Measurements from ENCODE around the gene SEMA3E.
"Not testable (repeated sequence)": the region's sequence is repeated elsewhere in the genome, so short reads cannot be mapped to it uniquely, and the experiment has no call there.

The SEMA3E gene

GRCh38 chr7:83466956-83467355, 182.0 kb downstream of the SEMA3E start:
- no peak for DNase-seq (ENCODE audit: insufficient read length, low spot score)
- FAIRE-seq, result no peak
- TF ChIP-seq TAF1 (IDR thresholded peaks at IDR 0.05; ENCODE audit: low read depth, low read length) (no peak), SPI1 (IDR thresholded peaks at IDR 0.05; ENCODE audit: low read depth, low read length) (no peak), POLR2A (IDR thresholded peaks at IDR 0.05; ENCODE audit: low read depth, low read length) (no peak), POU2F2 (IDR thresholded peaks at IDR 0.05; ENCODE audit: low read depth, low read length) (no peak), PAX5 (IDR thresholded peaks at IDR 0.05; ENCODE audit: insufficient read depth, low read length, severe bottlenecking) (no peak), POLR2AphosphoS5 (IDR thresholded peaks at IDR 0.05; ENCODE audit: low read depth, low read length) (no peak)

GRCh38 chr7:83466187-83466923, 182.6 kb downstream of the SEMA3E start:
- no peak for DNase-seq (ENCODE audit: insufficient read length, low spot score)
- no peak for TF ChIP-seq TAF1 (IDR thresholded peaks at IDR 0.05; ENCODE audit: low read depth, low read length)
- TF ChIP-seq POLR2A (IDR thresholded peaks at IDR 0.05; ENCODE audit: low read depth, low read length), result no peak
- TF ChIP-seq PAX5 (IDR thresholded peaks at IDR 0.05; ENCODE audit: insufficient read depth, low read length, severe bottlenecking), result no peak
- TF ChIP-seq POLR2AphosphoS5 (IDR thresholded peaks at IDR 0.05; ENCODE audit: low read depth, low read length), result no peak
- no peak for TF ChIP-seq SPI1 (IDR thresholded peaks at IDR 0.05; ENCODE audit: low read depth, low read length)
- no peak for TF ChIP-seq POU2F2 (IDR thresholded peaks at IDR 0.05; ENCODE audit: low read depth, low read length)
- no peak for FAIRE-seq

- FAIRE-seq, result no peak
Observed at GRCh38 chr7:83465643-83466042, 183.3 kb downstream of the SEMA3E start.

GRCh38 chr7:83461820-83462219, 187.1 kb downstream of the SEMA3E start:
- FAIRE-seq; DNase-seq (ENCODE audit: insufficient read length, low spot score): not testable (repeated sequence)

More at GRCh38 chr7:83465643-83466042, 183.3 kb downstream of the SEMA3E start:
- no peak for DNase-seq (ENCODE audit: insufficient read length, low spot score)
- TF ChIP-seq TAF1 (IDR thresholded peaks at IDR 0.05; ENCODE audit: low read depth, low read length), result no peak
- TF ChIP-seq POLR2A (IDR thresholded peaks at IDR 0.05; ENCODE audit: low read depth, low read length), result no peak
- no peak for TF ChIP-seq POU2F2 (IDR thresholded peaks at IDR 0.05; ENCODE audit: low read depth, low read length)
- TF ChIP-seq POLR2AphosphoS5 (IDR thresholded peaks at IDR 0.05; ENCODE audit: low read depth, low read length), result no peak
- no peak for TF ChIP-seq SPI1 (IDR thresholded peaks at IDR 0.05; ENCODE audit: low read depth, low read length)
- no peak for TF ChIP-seq PAX5 (IDR thresholded peaks at IDR 0.05; ENCODE audit: insufficient read depth, low read length, severe bottlenecking)

GRCh38 chr7:83459930-83460653, 188.8 kb downstream of the SEMA3E start:
- not testable (repeated sequence) for DNase-seq (ENCODE audit: insufficient read length, low spot score); FAIRE-seq

- not testable (repeated sequence) for DNase-seq (ENCODE audit: insufficient read length, low spot score); FAIRE-seq
Observed at GRCh38 chr7:83459101-83459929, 189.6 kb downstream of the SEMA3E start.

GRCh38 chr7:83457022-83457892, 191.7 kb downstream of the SEMA3E start:
- no peak for FAIRE-seq
- DNase-seq (ENCODE audit: insufficient read length, low spot score), result no peak
- no peak for TF ChIP-seq SPI1 (IDR thresholded peaks at IDR 0.05; ENCODE audit: low read depth, low read length)
- TF ChIP-seq POU2F2 (IDR thresholded peaks at IDR 0.05; ENCODE audit: low read depth, low read length), result no peak

GRCh38 chr7:83456413-83456812, 192.5 kb downstream of the SEMA3E start:
- no peak for DNase-seq (ENCODE audit: insufficient read length, low spot score)
- TF ChIP-seq POLR2AphosphoS5 (IDR thresholded peaks at IDR 0.05; ENCODE audit: low read depth, low read length) (no peak), POLR2A (IDR thresholded peaks at IDR 0.05; ENCODE audit: low read depth, low read length) (no peak), POU2F2 (IDR thresholded peaks at IDR 0.05; ENCODE audit: low read depth, low read length) (no peak), PAX5 (IDR thresholded peaks at IDR 0.05; ENCODE audit: insufficient read depth, low read length, severe bottlenecking) (no peak), SPI1 (IDR thresholded peaks at IDR 0.05; ENCODE audit: low read depth, low read length) (no peak), TAF1 (IDR thresholded peaks at IDR 0.05; ENCODE audit: low read depth, low read length) (no peak)
- no peak for FAIRE-seq

- no peak for TF ChIP-seq POLR2AphosphoS5 (IDR thresholded peaks at IDR 0.05; ENCODE audit: low read depth, low read length)
- no peak for TF ChIP-seq POU2F2 (IDR thresholded peaks at IDR 0.05; ENCODE audit: low read depth, low read length)
- DNase-seq (ENCODE audit: insufficient read length, low spot score) (no peak), FAIRE-seq (peak; percentile 26)
Observed at GRCh38 chr7:83455612-83456011, 193.3 kb downstream of the SEMA3E start.

GRCh38 chr7:83452256-83452655, 196.7 kb downstream of the SEMA3E start:
- TF ChIP-seq TAF1 (IDR thresholded peaks at IDR 0.05; ENCODE audit: low read depth, low read length), result no peak
- no peak for TF ChIP-seq POLR2AphosphoS5 (IDR thresholded peaks at IDR 0.05; ENCODE audit: low read depth, low read length)
- TF ChIP-seq PAX5 (IDR thresholded peaks at IDR 0.05; ENCODE audit: insufficient read depth, low read length, severe bottlenecking), result no peak
- no peak for TF ChIP-seq POU2F2 (IDR thresholded peaks at IDR 0.05; ENCODE audit: low read depth, low read length)
- DNase-seq (ENCODE audit: insufficient read length, low spot score), result no peak
- FAIRE-seq, result no peak

All from GM12891 (cell line).